Subcutaneous adipose tissue (tissue), 4 donors: ENCODE data around the gene PIH1D1. TPM values are rescaled to one million over a fixed set of nuclear protein-coding genes. Genes with fewer than 3 reads are reported as not detected.

Experiments
- CTCF ChIP-seq: fragments of 450-650 bp; IDR thresholded peaks from one replicate; pipeline ENCODE4 v1.5.1; 2016; ENCODE audit warnings: low read depth, mild to moderate bottlenecking, control low read depth, antibody characterized with exemption, moderate library complexity
- total RNA-seq, 4 donors: library from RNA; depleted of rRNA; stranded (reverse); fragments of >200 nt; gene quantifications; one replicate each; pipeline ENCODE4 v1.1.0, GENCODE V29; 2016

PIH1D1 gene
- total RNA-seq: 10 to 100 TPM; 53.3 to 99.7 (median 83.2) TPM

GRCh38 chr19:49451430-49452181, at the start of gene PIH1D1:
TSS of gene PIH1D1 (minus strand) at chr19:49451814. CDS start at chr19:49451574, 240 bp downstream.
- no peak for TF ChIP-seq CTCF

GRCh38 chr19:49499030-49499670, 47.5 kb upstream of the PIH1D1 start:
- TF ChIP-seq CTCF: no peak

GRCh38 chr19:49498475-49498874, 46.9 kb upstream of the PIH1D1 start:
- no peak for TF ChIP-seq CTCF

- TF ChIP-seq CTCF: no peak
Measured at GRCh38 chr19:49497789-49498103, 46.1 kb upstream of the PIH1D1 start.

- TF ChIP-seq CTCF: no peak
Measured at GRCh38 chr19:49497047-49497788, 45.6 kb upstream of the PIH1D1 start.

GRCh38 chr19:49496574-49497008, 45.0 kb upstream of the PIH1D1 start:
- no peak for TF ChIP-seq CTCF
